LNCAP (cell line): ENCODE measurements around the gene TCEA2.

Source experiments
- TF ChIP-seq, protein P1 (sequence below): fragments of 450-650 bp; IDR thresholded peaks from 2 replicates; pipeline ENCODE4 v1.5.1; 2017; ENCODE audit warnings: mild to moderate bottlenecking

Gene TCEA2

DNA sequence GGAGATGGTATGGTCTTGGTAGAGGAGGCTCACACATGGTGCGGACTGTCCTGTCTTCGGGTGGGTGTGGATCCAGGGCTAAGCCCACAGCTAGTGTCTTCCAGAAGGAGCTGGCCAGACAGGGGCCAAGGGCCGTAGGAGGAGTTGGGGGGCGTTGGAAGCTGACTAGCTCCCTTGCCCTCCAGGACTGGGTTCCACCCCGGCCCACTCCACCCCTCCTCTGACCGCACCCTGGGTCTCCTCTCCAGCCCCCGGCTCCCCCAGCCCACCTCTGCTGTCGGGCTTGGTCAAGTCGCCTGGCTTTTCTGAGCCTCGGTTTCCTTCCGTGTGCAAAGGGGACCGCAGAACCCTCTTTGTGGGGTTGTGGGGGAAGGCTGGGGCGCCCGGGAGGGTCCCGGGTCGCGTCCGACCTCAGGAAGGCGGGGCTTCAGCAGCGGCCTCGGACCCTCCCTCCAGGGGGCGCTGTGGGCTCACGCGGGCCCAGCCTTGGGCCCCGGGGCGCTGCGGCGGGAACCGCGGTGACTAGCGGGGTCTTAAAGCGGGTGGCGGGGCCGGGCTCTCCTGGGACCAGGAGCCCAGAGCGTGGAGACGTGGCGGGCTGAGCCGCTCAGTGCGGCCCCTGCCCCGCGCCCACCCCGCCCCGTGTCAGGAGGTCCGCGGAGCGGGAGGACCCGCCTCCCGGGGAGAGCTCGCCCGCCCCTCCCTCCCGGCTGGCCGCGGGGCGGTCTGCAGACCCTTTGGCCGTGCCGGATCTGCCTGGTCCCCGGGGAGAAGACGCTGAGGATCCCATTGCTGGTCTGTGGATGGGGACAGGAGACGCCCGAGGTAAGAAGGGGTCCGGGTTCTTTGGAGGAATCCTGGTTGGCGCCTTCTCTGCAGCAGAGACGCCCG is 39.0 kb downstream of the TCEA2 start:
- TF ChIP-seq, protein P1, sequence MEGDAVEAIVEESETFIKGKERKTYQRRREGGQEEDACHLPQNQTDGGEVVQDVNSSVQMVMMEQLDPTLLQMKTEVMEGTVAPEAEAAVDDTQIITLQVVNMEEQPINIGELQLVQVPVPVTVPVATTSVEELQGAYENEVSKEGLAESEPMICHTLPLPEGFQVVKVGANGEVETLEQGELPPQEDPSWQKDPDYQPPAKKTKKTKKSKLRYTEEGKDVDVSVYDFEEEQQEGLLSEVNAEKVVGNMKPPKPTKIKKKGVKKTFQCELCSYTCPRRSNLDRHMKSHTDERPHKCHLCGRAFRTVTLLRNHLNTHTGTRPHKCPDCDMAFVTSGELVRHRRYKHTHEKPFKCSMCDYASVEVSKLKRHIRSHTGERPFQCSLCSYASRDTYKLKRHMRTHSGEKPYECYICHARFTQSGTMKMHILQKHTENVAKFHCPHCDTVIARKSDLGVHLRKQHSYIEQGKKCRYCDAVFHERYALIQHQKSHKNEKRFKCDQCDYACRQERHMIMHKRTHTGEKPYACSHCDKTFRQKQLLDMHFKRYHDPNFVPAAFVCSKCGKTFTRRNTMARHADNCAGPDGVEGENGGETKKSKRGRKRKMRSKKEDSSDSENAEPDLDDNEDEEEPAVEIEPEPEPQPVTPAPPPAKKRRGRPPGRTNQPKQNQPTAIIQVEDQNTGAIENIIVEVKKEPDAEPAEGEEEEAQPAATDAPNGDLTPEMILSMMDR = peak; percentile 84

DNA sequence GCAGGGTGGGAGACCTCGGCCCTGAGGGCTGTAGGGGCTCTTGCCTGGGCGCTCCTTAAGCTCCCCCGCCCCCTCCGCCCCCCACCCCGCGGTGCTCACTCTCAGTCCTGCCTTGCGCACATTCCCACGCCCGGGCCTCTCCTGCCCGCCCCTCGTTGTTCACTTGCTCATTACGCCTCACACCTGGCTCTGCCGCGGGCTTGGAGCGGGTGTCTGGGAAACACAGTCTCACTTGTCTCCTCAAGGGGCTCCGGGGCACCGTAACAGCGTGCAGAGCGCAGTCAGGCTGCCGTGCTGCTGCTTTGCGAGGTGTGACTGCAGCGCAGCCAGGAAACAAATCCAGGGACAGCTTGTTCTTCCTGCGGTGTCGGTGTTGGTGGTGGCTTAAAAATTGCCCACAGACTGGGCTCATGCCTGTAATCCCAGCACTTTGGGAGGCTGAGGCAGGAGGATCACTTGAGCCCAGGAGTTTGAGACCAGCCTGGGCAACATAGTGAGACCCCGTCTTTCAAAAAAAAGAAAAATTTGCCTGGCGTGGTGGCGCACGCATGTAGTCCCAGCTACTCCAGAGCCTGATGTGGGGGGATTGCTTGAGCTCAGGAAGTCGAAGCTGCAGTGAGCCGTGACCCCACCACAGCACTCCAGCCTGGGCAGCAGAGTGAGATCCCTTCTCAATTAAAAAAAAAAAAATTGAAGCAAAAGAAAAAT is 39.8 kb downstream of the TCEA2 start:
- TF ChIP-seq, protein P1 = no peak

DNA sequence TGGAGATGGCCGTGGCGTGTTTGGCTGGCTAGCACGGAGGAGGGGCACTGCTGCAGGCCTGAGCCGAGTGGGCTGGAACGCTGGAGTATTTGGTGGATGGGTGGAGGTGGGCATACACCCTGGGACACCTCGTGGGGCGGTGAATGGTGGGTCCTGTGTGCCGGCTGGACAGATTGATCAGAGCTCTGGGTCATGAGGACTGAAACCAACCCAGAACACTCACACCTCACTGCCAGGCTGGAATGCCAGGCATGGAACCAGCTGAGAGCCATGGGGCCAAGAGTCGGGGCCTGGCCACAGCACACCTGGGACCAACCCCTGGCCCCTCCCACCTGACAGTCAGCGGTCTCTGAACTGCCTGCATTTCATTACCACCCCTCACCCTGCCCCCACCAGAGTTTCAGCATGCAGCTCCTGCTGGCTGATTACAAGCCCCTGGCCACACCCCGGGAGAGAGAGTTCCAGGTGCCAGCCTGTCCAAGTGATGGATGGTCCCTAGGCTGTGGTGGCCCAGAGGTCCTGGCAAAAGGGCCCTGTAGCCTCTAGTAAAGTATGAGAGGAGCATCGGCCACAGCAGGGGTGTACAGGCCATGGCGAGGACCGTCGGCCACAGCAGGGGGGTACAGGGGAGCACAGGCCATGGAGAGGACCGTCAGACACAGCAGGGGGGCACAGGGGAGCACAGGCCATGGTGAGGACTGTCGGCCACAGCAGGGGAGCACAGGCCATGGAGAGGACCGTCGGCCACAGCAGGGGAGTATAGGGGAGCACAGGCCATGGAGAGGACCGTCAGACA is 41.1 kb downstream of the TCEA2 start:
- TF ChIP-seq, protein P1 = no peak

DNA sequence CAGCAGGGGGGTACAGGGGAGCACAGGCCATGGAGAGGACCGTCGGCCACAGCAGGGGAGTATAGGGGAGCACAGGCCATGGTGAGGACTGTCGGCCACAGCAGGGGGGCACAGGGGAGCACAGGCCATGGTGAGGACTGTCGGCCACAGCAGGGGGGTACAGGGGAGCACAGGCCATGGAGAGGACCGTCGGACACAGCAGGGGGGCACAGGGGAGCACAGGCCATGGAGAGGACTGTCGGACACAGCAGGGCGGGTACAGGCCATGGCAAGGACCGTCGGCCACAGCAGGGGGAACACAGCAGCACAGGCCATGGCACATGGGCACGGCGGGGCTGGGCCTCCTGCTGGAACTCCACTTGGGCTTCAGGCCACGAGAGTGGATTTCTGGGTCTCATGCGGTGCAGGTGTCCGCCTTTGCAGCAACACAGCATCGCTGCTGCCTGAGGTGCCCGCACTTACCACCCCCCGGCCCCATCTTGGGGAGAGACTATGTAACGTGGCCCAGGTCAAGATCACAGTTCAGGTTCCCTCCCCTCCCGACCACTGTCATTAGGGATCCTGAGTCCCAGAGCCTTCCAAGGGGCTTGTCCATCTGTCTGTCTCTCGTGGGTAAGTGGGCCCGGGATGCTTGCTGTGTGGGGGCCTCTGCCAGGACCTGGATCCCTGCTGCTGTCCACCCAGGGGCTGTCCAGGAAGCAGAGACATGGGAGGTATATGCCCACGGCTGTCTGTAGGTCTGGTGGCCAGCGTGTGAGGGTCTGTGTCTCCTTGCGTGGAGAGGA is 41.9 kb downstream of the TCEA2 start:
- TF ChIP-seq, protein P1 = no peak

DNA sequence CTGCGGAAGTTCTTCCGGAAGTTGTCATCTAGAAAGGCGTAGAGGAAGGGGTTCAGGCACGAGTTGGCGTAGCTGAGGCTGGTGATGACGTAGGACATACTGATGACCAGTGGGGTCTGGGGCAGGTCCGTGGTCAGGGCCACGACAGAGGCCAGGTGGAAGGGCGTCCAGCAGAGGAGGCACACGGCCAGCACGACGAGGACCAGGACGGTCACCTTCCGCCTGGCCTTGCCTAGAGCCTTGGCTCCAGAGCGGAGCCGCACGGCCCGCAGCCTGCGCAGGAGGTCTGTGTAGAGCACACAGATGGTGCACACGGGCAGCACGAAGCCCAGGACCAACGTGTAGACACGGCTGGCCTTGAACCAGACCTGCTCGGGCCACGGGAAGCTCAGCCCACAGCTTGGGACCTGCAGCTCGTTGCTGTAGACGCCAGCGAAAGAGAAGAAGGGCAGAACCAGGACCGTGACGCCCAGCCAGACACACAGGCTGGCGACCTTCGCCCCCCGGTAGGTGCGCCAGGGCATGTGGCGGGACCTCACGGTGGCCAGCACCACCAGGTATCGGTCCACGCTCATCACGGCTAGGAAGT is 42.9 kb downstream of the TCEA2 start:
- TF ChIP-seq, protein P1 = no peak

DNA sequence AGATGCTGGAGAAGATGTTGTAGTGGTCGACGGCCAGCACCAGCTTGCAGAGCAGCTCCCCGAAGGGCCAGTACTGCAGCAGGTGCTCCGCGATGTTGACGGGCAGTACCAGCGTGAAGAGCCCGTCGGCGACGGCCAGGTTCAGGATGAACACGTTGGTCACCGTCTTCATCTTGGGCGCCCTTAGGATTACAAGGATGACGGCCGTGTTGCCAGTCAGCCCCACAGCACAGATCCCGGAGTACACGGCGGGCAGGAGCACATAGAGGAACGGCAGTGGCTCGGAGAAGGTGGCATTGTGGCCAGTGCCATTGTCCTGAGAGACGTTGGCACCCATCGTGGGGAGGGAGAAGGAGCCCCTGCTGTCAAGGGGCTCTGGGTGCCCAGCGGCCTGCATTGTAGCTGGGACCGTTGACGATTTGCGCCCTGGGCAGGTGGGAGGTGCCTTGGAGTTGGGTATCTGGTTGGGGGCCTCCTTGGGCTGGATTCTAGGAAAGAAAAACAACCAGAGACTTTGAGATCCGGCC is 43.5 kb downstream of the TCEA2 start:
- TF ChIP-seq, protein P1 = no peak
